ENCODE results near the gene S100A9. TPM values are rescaled to one million over a fixed set of nuclear protein-coding genes. Genes with fewer than 3 reads are reported as not detected.

Gene S100A9
- total RNA-seq, 1 experiment from 2014 or later = not detected

GRCh38 chr1:153366261-153366660 lies 8.6 kb downstream of the S100A9 start:
- Histone ChIP-seq H2BK15ac (ENCODE audit: low read depth, low read length) (no peak overlapping the region), H2BK5ac (ENCODE audit: insufficient read length, low read length) (no peak overlapping the region), H3K9ac (ENCODE audit: extremely low read depth, insufficient read length, low read length) (no peak overlapping the region), H3K23ac (ENCODE audit: insufficient read length, low read depth, low read length) (no peak overlapping the region), H2BK120ac (ENCODE audit: low read depth, low read length, poor library complexity, severe bottlenecking) (no peak overlapping the region), H3T11ph (ENCODE audit: low read length) (no peak overlapping the region), H3K9me3 (ENCODE audit: control insufficient read depth, low read depth, low read length) (no peaks in the 10 kb centered on the region), H4K5ac (ENCODE audit: insufficient read length, low read depth, low read length) (no peak overlapping the region), H3K4me1 (ENCODE audit: insufficient read depth, low read length) (no peaks in the 10 kb centered on the region), H3K79me1 (ENCODE audit: insufficient read depth, low read depth, low read length, poor library complexity, severe bottlenecking) (no peaks in the 10 kb centered on the region), H2AFZ (ENCODE audit: low read length) (no peak overlapping the region), H3K14ac (ENCODE audit: insufficient read depth, low read length) (no peak overlapping the region), H3K4ac (ENCODE audit: low read depth, low read length) (no peak overlapping the region), H4K8ac (replicated peaks; ENCODE audit: insufficient read length, low read depth, low read length) (no peak overlapping the region), H3K18ac (ENCODE audit: insufficient read length, low read depth, low read length) (no peak overlapping the region), H4K91ac (ENCODE audit: insufficient read length, low read depth, low read length) (no peak overlapping the region), H3K27me3 (ENCODE audit: insufficient read depth, low read length) (no peaks in the 10 kb centered on the region), H3K56ac (ENCODE audit: insufficient read length, low read depth, low read length) (no peak overlapping the region), H3K4me2 (ENCODE audit: insufficient read depth, insufficient read length, low read length) (no peak overlapping the region), H3K79me2 (ENCODE audit: insufficient read depth, low read length) (no peaks in the 10 kb centered on the region), H3K27ac (ENCODE audit: insufficient read length, low read depth, low read length) (no peak overlapping the region), H3K23me2 (ENCODE audit: insufficient read length, low read depth, low read length, poor library complexity, severe bottlenecking) (no peaks in the 10 kb centered on the region), H4K20me1 (ENCODE audit: control insufficient read depth, insufficient read depth, insufficient read length) (no peaks in the 10 kb centered on the region), H2BK12ac (ENCODE audit: insufficient read length, low read depth, low read length) (no peak overlapping the region), H2AK5ac (ENCODE audit: insufficient read length, low read length) (no peak overlapping the region), H2BK20ac (ENCODE audit: low read depth, low read length, poor library complexity, severe bottlenecking) (no peak overlapping the region)
- peaks cover 0 to 10% of the 10 kb centered on the region in 2 experiments; a peak in 1 of 5 replicates for H3K9me3 Mint-ChIP-seq
- H3K36me3 Mint-ChIP-seq (ENCODE audit: insufficient read depth in 1 of 3, low read depth in 3 of 3) = no peaks in the 10 kb centered on the region
- H3K27ac Mint-ChIP-seq = no peak overlapping the region
- H3K4me1 Mint-ChIP-seq = no peaks in the 10 kb centered on the region
- TF ChIP-seq CTCF (conservative IDR thresholded peaks at IDR 0.05) = no peak
- no CpG with 5 or more reads among the region's 6 CpGs for WGBS (ENCODE audit: extremely low coverage, insufficient read length, low lambda C conversion rate)
- peak; percentile 5 for DNase-seq
- peaks cover 4% of the 10 kb centered on the region for H3K27me3 Mint-ChIP-seq (ENCODE audit: low read depth)
- H3K4me3 Mint-ChIP-seq = no peak overlapping the region

Data from H9 (cell line).